COR-L47 (cell line): Measurements from ENCODE around the gene RAET1L.
"Not testable (repeated sequence)": the region's sequence is repeated elsewhere in the genome, so short reads cannot be mapped to it uniquely, and the experiment has no call there.

ENCODE experiments used
- DNase-seq: peaks from one replicate; lab custom pipeline; 2025; lab: John Stamatoyannopoulos, UW

RAET1L gene

GRCh38 chr6:150044621-150045145, 19.4 kb upstream of the RAET1L start:
- DNase-seq: no peak

- DNase-seq: no peak
Observed at GRCh38 chr6:150043501-150044412, 18.4 kb upstream of the RAET1L start.

GRCh38 chr6:150043096-150043495, 17.8 kb upstream of the RAET1L start:
- DNase-seq: no peak

- DNase-seq: no peak
Observed at GRCh38 chr6:150038202-150039062, 13.1 kb upstream of the RAET1L start.

GRCh38 chr6:150037526-150038201, 12.3 kb upstream of the RAET1L start:
- DNase-seq: no peak

GRCh38 chr6:150036081-150036480, 10.7 kb upstream of the RAET1L start:
- no peak for DNase-seq

- DNase-seq: no peak
Observed at GRCh38 chr6:150033207-150033771, 8.0 kb upstream of the RAET1L start.

- no peak for DNase-seq
Observed at GRCh38 chr6:150032598-150032997, 7.3 kb upstream of the RAET1L start.

GRCh38 chr6:150030611-150031010, 5.3 kb upstream of the RAET1L start:
- DNase-seq: no peak

- DNase-seq: no peak
Observed at GRCh38 chr6:150029749-150030148, 4.4 kb upstream of the RAET1L start.

GRCh38 chr6:150029276-150029675, 3.9 kb upstream of the RAET1L start:
- no peak for DNase-seq

GRCh38 chr6:150028799-150029198, 3.5 kb upstream of the RAET1L start:
- no peak for DNase-seq

GRCh38 chr6:150027806-150028565, 2.7 kb upstream of the RAET1L start:
- DNase-seq: no peak

GRCh38 chr6:150026976-150027805, 1.9 kb upstream of the RAET1L start:
- DNase-seq: no peak

- DNase-seq: no peak
Observed at GRCh38 chr6:150024646-150025155, 631 bp downstream of the RAET1L start.

- not testable (repeated sequence) for DNase-seq
Observed at GRCh38 chr6:150024021-150024420, 1.3 kb downstream of the RAET1L start.

GRCh38 chr6:150021870-150022269, 3.5 kb downstream of the RAET1L start:
- DNase-seq: not testable (repeated sequence)

GRCh38 chr6:150018846-150019580, 6.3 kb downstream of the RAET1L start:
- DNase-seq: no peak

- not testable (repeated sequence) for DNase-seq
Observed at GRCh38 chr6:150017186-150017521, 8.2 kb downstream of the RAET1L start.
